ENCODE results near the gene PCDHA3.
"Not testable (repeated sequence)": the region's sequence is repeated elsewhere in the genome, so short reads cannot be mapped to it uniquely, and the experiment has no call there.

Gene PCDHA3

GRCh38 chr5:140806834-140807775 lies 6.2 kb downstream of the PCDHA3 start, which contains the start of gene PCDHA4:
TSS of gene PCDHA4 (plus strand) at chr5:140807068.
- TF ChIP-seq, protein P1, sequence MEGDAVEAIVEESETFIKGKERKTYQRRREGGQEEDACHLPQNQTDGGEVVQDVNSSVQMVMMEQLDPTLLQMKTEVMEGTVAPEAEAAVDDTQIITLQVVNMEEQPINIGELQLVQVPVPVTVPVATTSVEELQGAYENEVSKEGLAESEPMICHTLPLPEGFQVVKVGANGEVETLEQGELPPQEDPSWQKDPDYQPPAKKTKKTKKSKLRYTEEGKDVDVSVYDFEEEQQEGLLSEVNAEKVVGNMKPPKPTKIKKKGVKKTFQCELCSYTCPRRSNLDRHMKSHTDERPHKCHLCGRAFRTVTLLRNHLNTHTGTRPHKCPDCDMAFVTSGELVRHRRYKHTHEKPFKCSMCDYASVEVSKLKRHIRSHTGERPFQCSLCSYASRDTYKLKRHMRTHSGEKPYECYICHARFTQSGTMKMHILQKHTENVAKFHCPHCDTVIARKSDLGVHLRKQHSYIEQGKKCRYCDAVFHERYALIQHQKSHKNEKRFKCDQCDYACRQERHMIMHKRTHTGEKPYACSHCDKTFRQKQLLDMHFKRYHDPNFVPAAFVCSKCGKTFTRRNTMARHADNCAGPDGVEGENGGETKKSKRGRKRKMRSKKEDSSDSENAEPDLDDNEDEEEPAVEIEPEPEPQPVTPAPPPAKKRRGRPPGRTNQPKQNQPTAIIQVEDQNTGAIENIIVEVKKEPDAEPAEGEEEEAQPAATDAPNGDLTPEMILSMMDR (conservative IDR thresholded peaks at IDR 0.05; ENCODE audit: low read depth, low read length), result peak; percentile 18
- DNase-seq (ENCODE audit: low read depth), result peak; percentile 4
- no peak within 1 kb of the TSS for H3K4me3 ChIP-seq (ENCODE audit: low read depth, low read length)

- H3K4me3 ChIP-seq (ENCODE audit: low read depth, low read length); DNase-seq (ENCODE audit: low read depth): not testable (repeated sequence)
These were observed 7.5 kb downstream of the PCDHA3 start for GRCh38 chr5:140808241-140808888.

- DNase-seq (ENCODE audit: low read depth), result no peak
- no peak overlapping the region for H3K4me3 ChIP-seq (ENCODE audit: low read depth, low read length)
- TF ChIP-seq, protein P1 (conservative IDR thresholded peaks at IDR 0.05; ENCODE audit: low read depth, low read length), result no peak
These were observed 8.0 kb downstream of the PCDHA3 start for GRCh38 chr5:140808889-140809291.

- no peak within 1 kb of the TSS for H3K4me3 ChIP-seq (ENCODE audit: low read depth, low read length)
- TF ChIP-seq, protein P1 (conservative IDR thresholded peaks at IDR 0.05; ENCODE audit: low read depth, low read length), result peak; percentile 50
- peak; percentile 7 for DNase-seq (ENCODE audit: low read depth)
These were observed 20.8 kb downstream of the PCDHA3 start, which contains the start of gene PCDHA5 for GRCh38 chr5:140821375-140822280. TSS of gene PCDHA5 (plus strand) at chr5:140821613.

- no peak for DNase-seq (ENCODE audit: low read depth)
- TF ChIP-seq, protein P1 (conservative IDR thresholded peaks at IDR 0.05; ENCODE audit: low read depth, low read length), result no peak
- H3K4me3 ChIP-seq (ENCODE audit: low read depth, low read length), result no peak overlapping the region
These were observed 21.4 kb downstream of the PCDHA3 start for GRCh38 chr5:140822281-140822629.

- DNase-seq (ENCODE audit: low read depth); H3K4me3 ChIP-seq (ENCODE audit: low read depth, low read length): not testable (repeated sequence)
These were observed 22.1 kb downstream of the PCDHA3 start for GRCh38 chr5:140822969-140823368.

- DNase-seq (ENCODE audit: low read depth), result no peak
- TF ChIP-seq, protein P1 (conservative IDR thresholded peaks at IDR 0.05; ENCODE audit: low read depth, low read length), result no peak
- no peak overlapping the region for H3K4me3 ChIP-seq (ENCODE audit: low read depth, low read length)
These were observed 22.6 kb downstream of the PCDHA3 start for GRCh38 chr5:140823475-140823874.

Measured in choroid plexus epithelial cell (primary cell).